ENCODE measurements around the gene APOBEC2. TPM values are rescaled to one million over a fixed set of nuclear protein-coding genes. Genes with fewer than 3 reads are reported as not detected.

APOBEC2 gene
- total RNA-seq, 1 experiment from 2014 or later: 7.0 TPM

Other genes with a start within 250 kb of the APOBEC2 start
- 0.23 and 0.40 TPM in 2 replicates for gene UNC5CL, start 14.0 kb upstream of the APOBEC2 start, total RNA-seq (2014; rRNA removed; shearing (Covaris generic))
- gene TSPO2, start 10.7 kb upstream of the APOBEC2 start, total RNA-seq (2014; rRNA removed; shearing (Covaris generic)): not detected in 2 replicates
- 24.8 and 30.8 TPM in 2 replicates for gene OARD1, start 19.2 kb downstream of the APOBEC2 start, total RNA-seq (2014; rRNA removed; shearing (Covaris generic))
- 32.4 and 33.3 TPM in 2 replicates for gene NFYA, start 19.8 kb downstream of the APOBEC2 start, total RNA-seq (2014; rRNA removed; shearing (Covaris generic))
- gene TREML1, start 101.1 kb downstream of the APOBEC2 start, total RNA-seq (2014; rRNA removed; shearing (Covaris generic)): 0.10 TPM in 1 of 2 replicates, not detected in the other
- 0.61 and 0.71 TPM in 2 replicates for gene TREM2, start 109.9 kb downstream of the APOBEC2 start, total RNA-seq (2014; rRNA removed; shearing (Covaris generic))
- 0.06 TPM in 1 of 2 replicates, not detected in the other for gene TREML2, start 147.9 kb downstream of the APOBEC2 start, total RNA-seq (2014; rRNA removed; shearing (Covaris generic))
- 0.06 TPM in 1 of 2 replicates, not detected in the other for gene TREML4, start 175.1 kb downstream of the APOBEC2 start, total RNA-seq (2014; rRNA removed; shearing (Covaris generic))
- not detected in 2 replicates for gene TREM1, start 233.5 kb downstream of the APOBEC2 start, total RNA-seq (2014; rRNA removed; shearing (Covaris generic))

All from SJCRH30 (cell line).